B cell (primary cell): Measurements from ENCODE around the gene XXYLT1. TPM values are rescaled to one million over a fixed set of nuclear protein-coding genes. Genes with fewer than 3 reads are reported as not detected.

Experiments
- ATAC-seq: fragments of 200-7000 bp; cut with Tn5 transposase; one replicate; pipeline ENCODE4 v1.10.0; 2021; ENCODE audit warnings: low read depth, mild to moderate bottlenecking, moderate number of reproducible peaks, moderate library complexity
- CTCF ChIA-PET: fragments of 350-600 bp; sonication (Branson Sonifier 250); formaldehyde crosslinking; loops from one replicate; lab custom pipeline; 2021; ENCODE audit warnings: antibody characterized with exemption, inconsistent platforms; lab: Charles Lee
- POLR2A ChIA-PET: fragments of 350-600 bp; sonication (Branson Sonifier 250); formaldehyde crosslinking; loops from one replicate; lab custom pipeline; 2021; ENCODE audit warnings: antibody characterized with exemption; lab: Charles Lee
- DNase-seq: peaks from one replicate; pipeline ENCODE4 v3.0.0; 2013
- H2AFZ ChIP-seq: 2 replicates; pipeline ENCODE4 v1.6.1; 2012; ENCODE audit warnings: mild to moderate bottlenecking, low read depth, low read length; ENCODE audit not compliant: insufficient read depth, poor library complexity, severe bottlenecking
- H3K27ac ChIP-seq, 2 donors: 1 replicate in 1 of 2; 2 replicates in 1 of 2; pipeline ENCODE4 v1.5.1; 2012 to 2013; ENCODE audit warnings: low read length in 2 of 2, mild to moderate bottlenecking in 2 of 2, moderate library complexity in 1 of 2
- H3K27me3 ChIP-seq, 4 experiments: fragments of 200-600 bp in 1 of 4; sonication (generic) in 1 of 4; replicated peaks in 1 of 4; 1 replicate in 2 of 4; 2 replicates in 2 of 4; pipeline versions ENCODE4 v1.6.1 to v1.7.0; 2013 to 2016; ENCODE audit warnings: low read length in 3 of 4, mild to moderate bottlenecking in 2 of 4, mixed read lengths in 1 of 4, moderate library complexity in 1 of 4; ENCODE audit not compliant: insufficient read depth in 4 of 4, control insufficient read depth in 3 of 4; ENCODE audit errors: control extremely low read depth in 1 of 4
- H3K36me3 ChIP-seq, 2 experiments: replicated peaks in 1 of 2; 1 replicate in 1 of 2; 2 replicates in 1 of 2; pipeline versions ENCODE4 v1.6.1 to v1.7.1; 2013; ENCODE audit warnings: low read length in 1 of 2; ENCODE audit not compliant: insufficient read depth in 2 of 2, control insufficient read depth in 1 of 2; ENCODE audit errors: control extremely low read depth in 1 of 2, extremely low read depth in 1 of 2
- H3K4me1 ChIP-seq, 2 donors: fragments of 200-600 bp in 1 of 2; sonication (generic) in 1 of 2; 1 replicate in 1 of 2; 2 replicates in 1 of 2; pipeline versions ENCODE4 v1.5.1 to v1.6.1; 2013 to 2017; ENCODE audit warnings: low read length in 2 of 2; ENCODE audit not compliant: control insufficient read depth in 2 of 2, insufficient read depth in 2 of 2
- H3K4me2 ChIP-seq: replicated peaks from 2 replicates; pipeline ENCODE3; 2012; ENCODE audit warnings: mild to moderate bottlenecking, low read depth, low read length; ENCODE audit not compliant: poor library complexity, severe bottlenecking
- H3K4me3 ChIP-seq, 5 experiments: fragments of 200-600 bp in 1 of 5; sonication (generic) in 1 of 5; 1 replicate in 3 of 5; 2 replicates in 2 of 5; pipeline versions ENCODE4 v1.5.1 to v1.7.0; 2011 to 2016; ENCODE audit warnings: low read length in 4 of 5, mild to moderate bottlenecking in 4 of 5, low read depth in 2 of 5, control low read depth in 1 of 5, moderate library complexity in 1 of 5; ENCODE audit not compliant: insufficient read depth in 1 of 5; ENCODE audit errors: control extremely low read depth in 1 of 5, extremely low read depth in 1 of 5
- H3K79me2 ChIP-seq: fragments of 200-600 bp; sonication (generic); one replicate; pipeline ENCODE4 v1.6.0; 2016; ENCODE audit warnings: low read length; ENCODE audit not compliant: control insufficient read depth, insufficient read depth
- H3K9ac ChIP-seq: fragments of 200-600 bp; sonication (generic); 2 replicates; pipeline ENCODE4 v1.6.1; 2017; ENCODE audit warnings: mild to moderate bottlenecking, low read length, moderate library complexity
- H3K9me3 ChIP-seq, 3 donors: one replicate each; pipeline versions ENCODE4 v1.6.1 to v1.7.1; 2013; ENCODE audit warnings: low read length in 2 of 3; ENCODE audit not compliant: control insufficient read depth in 2 of 3, insufficient read depth in 1 of 3; ENCODE audit errors: control extremely low read depth in 1 of 3
- H4K20me1 ChIP-seq: 2 replicates; pipeline ENCODE4 v1.6.0; 2012; ENCODE audit warnings: mild to moderate bottlenecking, low read length; ENCODE audit not compliant: insufficient read depth, control insufficient read depth, poor library complexity, severe bottlenecking
- H3K27ac Mint-ChIP-seq: one replicate; pipeline ENCODE4 v1.8.0; 2021; ENCODE audit warnings: mixed read lengths
- H3K27me3 Mint-ChIP-seq: one replicate; pipeline ENCODE4 v1.8.0; 2021; ENCODE audit warnings: mixed read lengths
- H3K4me1 Mint-ChIP-seq: one replicate; pipeline ENCODE4 v1.8.0; 2021; ENCODE audit warnings: mixed read lengths
- H3K4me3 Mint-ChIP-seq: one replicate; pipeline ENCODE4 v1.8.0; 2021; ENCODE audit warnings: mixed read lengths
- H3K9me3 Mint-ChIP-seq: one replicate; pipeline ENCODE4 v1.8.0; 2022; ENCODE audit warnings: mixed read lengths; ENCODE audit not compliant: insufficient read depth
- CTCF ChIP-seq: fragments of 200-600 bp; IDR thresholded peaks from one replicate; pipeline ENCODE4 v1.8.0; 2022; ENCODE audit warnings: antibody characterized with exemption, mild to moderate bottlenecking
- EZH2 ChIP-seq: IDR thresholded peaks from 2 replicates; pipeline ENCODE4 v1.6.1; 2012; ENCODE audit warnings: borderline replicate concordance, low read depth, mild to moderate bottlenecking, moderate library complexity, low read length; ENCODE audit not compliant: insufficient read depth, poor library complexity, severe bottlenecking
- WGBS: methylation state at CpG from one replicate; pipeline ENCODE4 v1.1.5; 2013; ENCODE audit warnings: missing lambda C conversion rate; ENCODE audit not compliant: insufficient coverage; 5-methylcytosine and 5-hydroxymethylcytosine counted together
- intact Hi-C: fragments of 100-400 bp; cut with micrococcal nuclease; formaldehyde crosslinking; loops from one replicate; pipeline ENCODE4 v1.10.0; 2022
- polyA plus RNA-seq: library from polyadenylated mRNA; depleted of rRNA; stranded (reverse); fragments of >200 nt; gene quantifications from 2 replicates; pipeline ENCODE4 v1.2.3, GENCODE V29; 2012
- total RNA-seq, 2 donors: library from RNA; stranded (reverse); fragments of 120-200 nt in 1 of 2; gene quantifications; 1 replicate in 1 of 2; 2 replicates in 1 of 2; pipeline versions ENCODE4 v1.2.3 to v1.2.4, GENCODE V29; 2013 to 2022

XXYLT1 gene
- total and polyA plus RNA-seq, 2 donors (not counting 1 experiment from before 2014, with no cell fraction given) = 2.6 to 11.2 TPM

GRCh38 chr3:195240939-195241338 is 30.0 kb downstream of the XXYLT1 start:
- H3K9me3 ChIP-seq = peaks cover 0 to 22% (median 10%) of the 10 kb centered on the region in 3 donors
- CTCF ChIA-PET = no interaction called here
- no peaks in the 10 kb centered on the region for H4K20me1 ChIP-seq
- H3K4me3 Mint-ChIP-seq = no peak overlapping the region
- no peaks in the 10 kb centered on the region for H3K9me3 Mint-ChIP-seq
- no peaks in the 10 kb centered on the region for H3K4me1 ChIP-seq
- intact Hi-C loops = no loop called here
- no peak overlapping the region for H3K4me2 ChIP-seq
- no peak for DNase-seq
- peaks cover 4% of the 10 kb centered on the region for H3K79me2 ChIP-seq
- no peak overlapping the region for H3K27ac Mint-ChIP-seq
- no peak overlapping the region for H3K27ac ChIP-seq
- H3K27me3 Mint-ChIP-seq = no peaks in the 10 kb centered on the region
- no peak for ATAC-seq
- H3K36me3 ChIP-seq = no peaks in the 10 kb centered on the region
- no peak for TF ChIP-seq EZH2
- no peak for TF ChIP-seq CTCF
- WGBS = 95% methylated on average over 6 of the region's 6 CpGs
- POLR2A ChIA-PET = no interaction called here
- H3K4me1 Mint-ChIP-seq = no peaks in the 10 kb centered on the region
- peaks cover 0 to 5% (median 1%) of the 10 kb centered on the region in 4 experiments for H3K27me3 ChIP-seq
- H3K4me3 ChIP-seq = no peak overlapping the region
- no peak overlapping the region for H3K9ac ChIP-seq
- no peak overlapping the region for H2AFZ ChIP-seq

- CTCF ChIA-PET = no interaction called here
- no peak for TF ChIP-seq EZH2
- no peak for TF ChIP-seq CTCF
- Histone ChIP-seq H3K4me2 (no peak overlapping the region), H3K27ac (no peak overlapping the region), H3K36me3 (no peaks in the 10 kb centered on the region), H3K79me2 (peaks cover 4% of the 10 kb centered on the region), H3K27me3 (peaks cover 0 to 5% (median 1%) of the 10 kb centered on the region in 4 experiments), H3K9ac (no peak overlapping the region), H3K4me3 (no peak overlapping the region), H4K20me1 (no peaks in the 10 kb centered on the region), H3K9me3 (peaks cover 0 to 23% (median 10%) of the 10 kb centered on the region in 3 donors), H3K4me1 (no peaks in the 10 kb centered on the region), H2AFZ (no peak overlapping the region)
- H3K27ac Mint-ChIP-seq = no peak overlapping the region
- no peaks in the 10 kb centered on the region for H3K9me3 Mint-ChIP-seq
- 96% methylated on average over 12 of the region's 15 CpGs for WGBS
- POLR2A ChIA-PET = no interaction called here
- H3K4me1 Mint-ChIP-seq = no peaks in the 10 kb centered on the region
- DNase-seq (no peak), ATAC-seq (no peak)
- H3K4me3 Mint-ChIP-seq = no peak overlapping the region
- intact Hi-C loops = no loop called here
- H3K27me3 Mint-ChIP-seq = no peaks in the 10 kb centered on the region
Measured at GRCh38 chr3:195240171-195240701, 30.7 kb downstream of the XXYLT1 start.
